HFFc6 (cell line): ENCODE data around the gene GTF3C5. TPM values are rescaled to one million over a fixed set of nuclear protein-coding genes. Genes with fewer than 3 reads are reported as not detected.
"Not testable (repeated sequence)": the region's sequence is repeated elsewhere in the genome, so short reads cannot be mapped to it uniquely, and the experiment has no call there.

ENCODE experiments used
- DNase-seq: peaks from one replicate; pipeline ENCODE4 v3.0.0-alpha.2; 2018
- H3K27ac Mint-ChIP-seq: 2 replicates; pipeline ENCODE4 v1.8.0; 2020; ENCODE audit warnings: mild to moderate bottlenecking, mixed read lengths
- H3K27me3 Mint-ChIP-seq: 2 replicates; pipeline ENCODE4 v1.8.0; 2021; ENCODE audit warnings: mild to moderate bottlenecking, moderate library complexity, mixed read lengths; ENCODE audit not compliant: insufficient read depth
- H3K36me3 Mint-ChIP-seq: 2 replicates; pipeline ENCODE4 v1.8.0; 2021; ENCODE audit warnings: low read depth, mixed read lengths
- H3K4me1 Mint-ChIP-seq: 2 replicates; pipeline ENCODE4 v1.8.0; 2020; ENCODE audit warnings: low read depth, mixed read lengths
- H3K4me3 Mint-ChIP-seq: 2 replicates; pipeline ENCODE4 v1.8.0; 2020; ENCODE audit warnings: mild to moderate bottlenecking, moderate library complexity, mixed read lengths
- H3K9me3 Mint-ChIP-seq: 2 replicates; pipeline ENCODE4 v1.8.0; 2020; ENCODE audit warnings: mild to moderate bottlenecking, mixed read lengths
- total RNA-seq, 6 experiments: library from RNA; stranded (reverse); fragmentation: NEBNext Ultra II Directional; extraction: Animal tissue kit (Norgen Biotek cat#: 25700); gene quantifications; 2 replicates in 1 of 6; 3 replicates in 5 of 6; pipeline ENCODE4 v1.2.3, GENCODE V29; 2021
- TF ChIP-seq, protein P1 (sequence below): fragments of 200-600 bp; sonication (generic); IDR thresholded peaks from 2 replicates; pipeline ENCODE4 v1.5.0; 2021; ENCODE audit warnings: antibody characterized with exemption, mild to moderate bottlenecking

Gene GTF3C5
- total RNA-seq, 6 experiments from 2014 or later = 34.5 to 40.2 (median 38.4) TPM

DNA sequence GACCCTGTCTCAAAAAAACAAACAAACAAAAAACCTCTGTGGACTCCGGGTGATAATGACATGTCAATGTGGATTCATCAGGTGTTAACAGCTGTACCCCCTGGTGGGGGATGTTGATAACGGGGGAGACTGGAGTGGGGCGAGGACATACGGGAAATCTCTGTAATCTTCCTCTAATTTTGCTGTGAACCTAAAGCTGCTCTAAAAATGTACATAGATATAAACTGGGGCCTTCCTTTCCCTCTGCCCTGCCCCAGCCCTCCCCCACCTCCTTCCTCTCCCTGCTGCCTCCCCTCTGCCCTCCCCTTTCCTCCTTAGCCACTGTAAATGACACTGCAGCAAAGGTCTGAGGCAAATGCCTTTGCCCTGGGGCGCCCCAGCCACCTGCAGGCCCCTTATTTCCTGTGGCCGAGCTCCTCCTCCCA, 29.6 kb downstream of the GTF3C5 start:
- H3K36me3 Mint-ChIP-seq = peaks cover 10% of the 10 kb centered on the region; the same call in 1 of the 2 replicates
- TF ChIP-seq, protein P1, sequence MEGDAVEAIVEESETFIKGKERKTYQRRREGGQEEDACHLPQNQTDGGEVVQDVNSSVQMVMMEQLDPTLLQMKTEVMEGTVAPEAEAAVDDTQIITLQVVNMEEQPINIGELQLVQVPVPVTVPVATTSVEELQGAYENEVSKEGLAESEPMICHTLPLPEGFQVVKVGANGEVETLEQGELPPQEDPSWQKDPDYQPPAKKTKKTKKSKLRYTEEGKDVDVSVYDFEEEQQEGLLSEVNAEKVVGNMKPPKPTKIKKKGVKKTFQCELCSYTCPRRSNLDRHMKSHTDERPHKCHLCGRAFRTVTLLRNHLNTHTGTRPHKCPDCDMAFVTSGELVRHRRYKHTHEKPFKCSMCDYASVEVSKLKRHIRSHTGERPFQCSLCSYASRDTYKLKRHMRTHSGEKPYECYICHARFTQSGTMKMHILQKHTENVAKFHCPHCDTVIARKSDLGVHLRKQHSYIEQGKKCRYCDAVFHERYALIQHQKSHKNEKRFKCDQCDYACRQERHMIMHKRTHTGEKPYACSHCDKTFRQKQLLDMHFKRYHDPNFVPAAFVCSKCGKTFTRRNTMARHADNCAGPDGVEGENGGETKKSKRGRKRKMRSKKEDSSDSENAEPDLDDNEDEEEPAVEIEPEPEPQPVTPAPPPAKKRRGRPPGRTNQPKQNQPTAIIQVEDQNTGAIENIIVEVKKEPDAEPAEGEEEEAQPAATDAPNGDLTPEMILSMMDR = peak; percentile 27; the same call in 1 of the 2 replicates
- no peak overlapping the region for H3K4me3 Mint-ChIP-seq
- no peak overlapping the region for H3K27ac Mint-ChIP-seq
- DNase-seq = no peak
- peaks cover 7% of the 10 kb centered on the region for H3K4me1 Mint-ChIP-seq
- H3K9me3 Mint-ChIP-seq = no peaks in the 10 kb centered on the region
- no peaks in the 10 kb centered on the region for H3K27me3 Mint-ChIP-seq

DNA sequence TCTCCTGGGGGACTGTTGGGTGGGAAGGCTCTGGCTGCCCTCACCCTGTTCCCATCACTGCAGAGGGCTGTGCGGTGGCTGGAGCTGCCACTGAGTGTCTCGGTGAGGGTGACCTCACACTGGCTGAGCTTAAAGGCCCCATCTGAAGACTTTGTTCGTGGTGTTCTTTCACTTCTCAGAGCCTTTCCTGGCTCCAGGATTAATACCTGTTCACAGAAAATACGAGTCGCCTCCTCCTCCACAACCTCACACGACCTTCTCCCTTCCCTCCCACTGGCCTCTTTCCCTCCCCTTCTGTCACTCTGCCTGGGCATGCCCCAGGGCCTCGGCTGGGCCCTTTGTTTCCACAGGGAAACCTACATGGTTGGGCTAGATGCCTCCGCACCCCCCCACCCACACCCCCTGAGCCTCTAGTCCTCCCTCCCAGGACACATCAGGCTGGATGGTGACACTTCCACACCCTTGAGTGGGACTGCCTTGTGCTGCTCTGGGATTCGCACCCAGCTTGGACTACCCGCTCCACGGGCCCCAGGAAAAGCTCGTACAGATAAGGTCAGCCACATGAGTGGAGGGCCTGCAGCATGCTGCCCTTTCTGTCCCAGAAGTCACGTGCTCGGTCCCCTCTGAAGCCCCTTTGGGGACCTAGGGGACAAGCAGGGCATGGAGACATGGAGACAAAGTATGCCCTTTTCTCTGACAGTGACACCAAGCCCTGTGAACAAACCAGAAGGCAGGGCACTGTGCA, 30.4 kb downstream of the GTF3C5 start:
- not testable (repeated sequence) for H3K4me3 Mint-ChIP-seq, DNase-seq, H3K4me1 Mint-ChIP-seq, H3K9me3 Mint-ChIP-seq, H3K36me3 Mint-ChIP-seq, H3K27me3 Mint-ChIP-seq, H3K27ac Mint-ChIP-seq

GRCh38 chr9:133061764-133062145, 31.0 kb downstream of the GTF3C5 start, which contains the start of gene CEL:
Gene CEL, plus strand, starts transcription at chr9:133061981. Its CDS starts 22 bp downstream, at chr9:133062003.
- DNase-seq, H3K4me3 Mint-ChIP-seq, H3K27me3 Mint-ChIP-seq, H3K36me3 Mint-ChIP-seq, H3K9me3 Mint-ChIP-seq, H3K4me1 Mint-ChIP-seq, H3K27ac Mint-ChIP-seq: not testable (repeated sequence)

DNA sequence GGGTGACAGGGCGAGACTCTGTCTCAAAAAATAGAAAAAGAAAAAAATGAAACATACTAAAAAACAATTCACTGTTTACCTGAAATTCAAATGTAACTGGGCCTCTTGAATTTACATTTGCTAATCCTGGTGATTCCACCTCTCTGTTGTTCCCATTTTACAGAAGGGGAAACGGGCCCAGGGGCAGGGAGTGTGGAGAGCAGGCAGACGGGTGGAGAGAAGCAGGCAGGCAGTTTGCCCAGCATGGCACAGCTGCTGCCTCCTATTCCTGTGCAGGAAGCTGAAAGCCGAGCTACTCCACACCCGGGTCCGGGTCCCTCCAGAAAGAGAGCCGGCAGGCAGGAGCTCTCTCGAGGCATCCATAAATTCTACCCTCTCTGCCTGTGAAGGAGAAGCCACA, 31.8 kb downstream of the GTF3C5 start:
- DNase-seq, H3K4me3 Mint-ChIP-seq, H3K4me1 Mint-ChIP-seq, H3K27me3 Mint-ChIP-seq, H3K36me3 Mint-ChIP-seq, H3K9me3 Mint-ChIP-seq, H3K27ac Mint-ChIP-seq: not testable (repeated sequence)

DNA sequence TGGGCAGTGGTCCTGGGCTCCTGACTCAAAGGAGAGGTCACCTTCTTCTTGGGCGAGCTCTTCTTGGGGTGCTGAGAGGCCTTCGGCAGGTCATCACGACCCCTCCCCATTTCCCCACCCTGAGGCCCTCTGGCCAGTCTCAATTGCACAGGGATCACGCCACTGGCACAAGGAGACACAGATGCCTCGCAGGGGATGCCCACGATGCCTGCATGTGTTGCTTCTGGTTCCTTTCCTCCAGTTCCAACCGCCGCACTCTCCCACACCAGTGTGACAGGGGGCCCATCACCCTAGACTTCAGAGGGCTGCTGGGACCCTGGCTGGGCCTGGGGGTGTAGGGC, 32.3 kb downstream of the GTF3C5 start:
- no peaks in the 10 kb centered on the region for H3K9me3 Mint-ChIP-seq
- no peak overlapping the region for H3K4me3 Mint-ChIP-seq
- DNase-seq = no peak
- no peak overlapping the region for H3K27ac Mint-ChIP-seq
- no peaks in the 10 kb centered on the region for H3K27me3 Mint-ChIP-seq
- no peaks in the 10 kb centered on the region for H3K36me3 Mint-ChIP-seq
- peaks cover 5% of the 10 kb centered on the region; the same call in 1 of the 2 replicates for H3K4me1 Mint-ChIP-seq
- TF ChIP-seq, protein P1 = no peak

GRCh38 chr9:133063500-133064231, 32.9 kb downstream of the GTF3C5 start:
- H3K4me1 Mint-ChIP-seq = peaks cover 5% of the 10 kb centered on the region; the same call in 1 of the 2 replicates
- no peaks in the 10 kb centered on the region for H3K36me3 Mint-ChIP-seq
- DNase-seq = no peak
- H3K27me3 Mint-ChIP-seq = no peaks in the 10 kb centered on the region
- H3K9me3 Mint-ChIP-seq = no peaks in the 10 kb centered on the region
- no peak overlapping the region for H3K4me3 Mint-ChIP-seq
- TF ChIP-seq, protein P1 = no peak
- no peak overlapping the region for H3K27ac Mint-ChIP-seq
